Nephron (organoid): ENCODE results near the gene SYS1.

Experiments used
- H3K27ac Mint-ChIP-seq, 3 experiments: 2 replicates each; pipeline ENCODE4 v1.8.0; 2020; ENCODE audit warnings: mixed read lengths in 3 of 3, mild to moderate bottlenecking in 2 of 3, moderate library complexity in 1 of 3
- H3K27me3 Mint-ChIP-seq: 2 replicates; pipeline ENCODE4 v1.8.0; 2021; ENCODE audit warnings: low read depth, mild to moderate bottlenecking, moderate library complexity, mixed read lengths
- H3K36me3 Mint-ChIP-seq: 2 replicates; pipeline ENCODE4 v1.8.0; 2020; ENCODE audit warnings: low read depth, mixed read lengths
- H3K4me1 Mint-ChIP-seq: 2 replicates; pipeline ENCODE4 v1.8.0; 2020; ENCODE audit warnings: mixed read lengths
- H3K4me3 Mint-ChIP-seq, 3 experiments: 2 replicates each; pipeline ENCODE4 v1.8.0; 2020; ENCODE audit warnings: mild to moderate bottlenecking in 3 of 3, mixed read lengths in 3 of 3, moderate library complexity in 2 of 3
- H3K9me3 Mint-ChIP-seq: 2 replicates; pipeline ENCODE4 v1.8.0; 2020; ENCODE audit warnings: mixed read lengths
- TF ChIP-seq, protein P1 (sequence below), 3 experiments: fragments of 200-600 bp; sonication (generic); IDR thresholded peaks; one replicate each; pipeline ENCODE4 v1.5.0; 2021; ENCODE audit warnings: antibody characterized with exemption in 3 of 3; ENCODE audit not compliant: unreplicated experiment in 3 of 3

The SYS1 gene

DNA sequence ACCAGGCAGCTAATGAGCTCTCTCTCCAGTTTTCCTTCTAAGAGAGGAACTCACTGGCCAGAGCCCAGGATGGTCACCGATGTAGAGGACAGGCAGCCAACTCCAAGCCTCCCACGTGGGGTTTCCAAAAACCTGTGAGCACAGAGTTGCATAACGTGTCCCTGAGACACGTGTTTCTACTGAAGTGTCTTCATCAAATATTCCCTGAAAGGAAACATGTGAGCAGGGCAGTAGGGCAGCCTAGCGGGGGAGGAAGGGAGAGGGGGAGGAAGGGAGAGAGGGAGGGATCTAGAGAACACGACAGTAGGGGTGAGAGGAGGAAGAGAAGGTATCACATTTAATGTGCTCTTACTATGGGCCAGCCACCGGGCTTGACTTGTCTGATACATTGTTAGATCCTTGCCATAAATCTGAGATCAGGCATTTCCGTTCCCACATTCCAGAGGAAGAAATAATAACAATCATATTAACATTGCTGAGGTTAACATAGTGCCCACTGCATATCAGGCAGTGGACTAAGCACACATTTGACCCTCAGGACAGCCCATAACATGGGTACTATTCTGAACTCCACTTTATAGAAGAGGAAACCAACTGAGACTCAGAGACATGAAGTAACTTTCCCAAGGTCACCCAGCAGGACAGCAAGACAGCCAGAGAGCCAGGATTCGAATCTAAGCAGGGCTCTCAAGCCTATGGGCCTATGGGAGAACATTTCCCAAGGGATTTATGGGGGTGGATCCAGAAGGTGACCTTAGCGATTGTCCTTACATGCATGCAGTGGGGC is 4.5 kb upstream of the SYS1 start:
- Mint-ChIP-seq H3K4me1 (peaks cover 21% of the 10 kb centered on the region), H3K4me3 (peak overlapping the region in 2 of 3 experiments; percentile 14 to 26), H3K27ac (peak overlapping the region; percentile 76 to 90 (median 88)), H3K9me3 (no peaks in the 10 kb centered on the region), H3K36me3 (no peaks in the 10 kb centered on the region), H3K27me3 (no peaks in the 10 kb centered on the region)
- TF ChIP-seq, protein P1, sequence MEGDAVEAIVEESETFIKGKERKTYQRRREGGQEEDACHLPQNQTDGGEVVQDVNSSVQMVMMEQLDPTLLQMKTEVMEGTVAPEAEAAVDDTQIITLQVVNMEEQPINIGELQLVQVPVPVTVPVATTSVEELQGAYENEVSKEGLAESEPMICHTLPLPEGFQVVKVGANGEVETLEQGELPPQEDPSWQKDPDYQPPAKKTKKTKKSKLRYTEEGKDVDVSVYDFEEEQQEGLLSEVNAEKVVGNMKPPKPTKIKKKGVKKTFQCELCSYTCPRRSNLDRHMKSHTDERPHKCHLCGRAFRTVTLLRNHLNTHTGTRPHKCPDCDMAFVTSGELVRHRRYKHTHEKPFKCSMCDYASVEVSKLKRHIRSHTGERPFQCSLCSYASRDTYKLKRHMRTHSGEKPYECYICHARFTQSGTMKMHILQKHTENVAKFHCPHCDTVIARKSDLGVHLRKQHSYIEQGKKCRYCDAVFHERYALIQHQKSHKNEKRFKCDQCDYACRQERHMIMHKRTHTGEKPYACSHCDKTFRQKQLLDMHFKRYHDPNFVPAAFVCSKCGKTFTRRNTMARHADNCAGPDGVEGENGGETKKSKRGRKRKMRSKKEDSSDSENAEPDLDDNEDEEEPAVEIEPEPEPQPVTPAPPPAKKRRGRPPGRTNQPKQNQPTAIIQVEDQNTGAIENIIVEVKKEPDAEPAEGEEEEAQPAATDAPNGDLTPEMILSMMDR (IDR thresholded peaks at IDR 0.05; ENCODE audit: unreplicated experiment in 3 of 3): no peak

DNA sequence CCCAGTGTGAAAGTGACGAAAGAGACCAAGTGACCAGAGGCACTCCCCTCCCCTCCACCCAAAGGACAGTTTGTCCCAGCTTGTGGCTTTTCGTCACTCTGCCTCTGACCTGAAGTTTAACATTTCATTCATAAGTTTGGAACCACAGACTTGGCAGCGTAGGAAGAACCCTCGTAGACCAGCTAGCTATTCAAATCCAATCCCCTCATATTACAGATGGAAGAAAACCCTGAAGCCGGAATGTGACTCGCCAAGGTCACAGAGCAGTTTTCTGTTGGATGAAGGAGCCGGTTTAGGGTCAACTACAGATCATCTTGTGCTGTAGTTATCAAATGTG is 3.9 kb upstream of the SYS1 start:
- peak overlapping the region; percentile 76 to 90 (median 88) for H3K27ac Mint-ChIP-seq

DNA sequence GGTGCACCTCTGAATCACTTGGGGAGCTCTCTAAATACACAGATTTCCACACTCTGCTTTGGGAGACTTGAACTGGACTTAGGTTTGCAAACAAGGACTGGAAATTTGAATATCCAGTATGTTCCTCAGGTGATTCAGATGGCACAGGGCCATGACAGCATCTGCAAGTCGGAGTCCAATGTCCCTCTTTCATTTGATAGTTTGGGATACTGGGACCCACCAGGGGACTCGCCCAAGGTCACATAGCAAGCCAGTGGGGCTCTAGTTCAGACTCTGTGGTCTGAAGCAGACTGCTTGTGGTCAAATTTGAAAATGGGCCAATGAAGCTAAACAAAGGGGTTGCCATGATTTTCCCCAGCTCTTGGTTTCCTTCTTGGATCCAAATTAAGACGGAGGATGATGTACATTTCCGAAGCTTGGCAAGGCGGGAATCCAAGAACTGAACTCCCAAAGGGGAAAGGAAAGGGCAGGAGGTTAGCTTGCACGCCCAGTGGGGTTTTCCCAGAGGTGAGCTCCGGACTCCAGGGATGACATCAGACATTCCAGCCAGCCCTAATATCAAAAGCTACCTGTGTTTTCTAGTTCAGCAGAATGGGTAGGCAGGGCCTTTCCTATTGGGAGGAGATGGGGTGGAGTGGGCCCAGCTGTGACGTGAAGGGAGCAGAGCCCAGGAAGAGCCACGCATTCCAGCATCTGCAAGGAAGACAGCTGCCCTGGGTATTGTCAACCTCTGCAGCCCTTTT is 3.4 kb upstream of the SYS1 start:
- peak overlapping the region in 1 of 3 experiments; percentile 63 for H3K4me3 Mint-ChIP-seq
- TF ChIP-seq, protein P1 (IDR thresholded peaks at IDR 0.05; ENCODE audit: unreplicated experiment in 3 of 3): no peak

More for the DNA sequence above, 3.9 kb upstream of the SYS1 start:
- Mint-ChIP-seq H3K27me3 (no peaks in the 10 kb centered on the region), H3K4me1 (peaks cover 26% of the 10 kb centered on the region), H3K9me3 (no peaks in the 10 kb centered on the region), H3K36me3 (no peaks in the 10 kb centered on the region), H3K4me3 (no peak overlapping the region)
- TF ChIP-seq, protein P1 (IDR thresholded peaks at IDR 0.05; ENCODE audit: unreplicated experiment in 3 of 3): no peak

DNA sequence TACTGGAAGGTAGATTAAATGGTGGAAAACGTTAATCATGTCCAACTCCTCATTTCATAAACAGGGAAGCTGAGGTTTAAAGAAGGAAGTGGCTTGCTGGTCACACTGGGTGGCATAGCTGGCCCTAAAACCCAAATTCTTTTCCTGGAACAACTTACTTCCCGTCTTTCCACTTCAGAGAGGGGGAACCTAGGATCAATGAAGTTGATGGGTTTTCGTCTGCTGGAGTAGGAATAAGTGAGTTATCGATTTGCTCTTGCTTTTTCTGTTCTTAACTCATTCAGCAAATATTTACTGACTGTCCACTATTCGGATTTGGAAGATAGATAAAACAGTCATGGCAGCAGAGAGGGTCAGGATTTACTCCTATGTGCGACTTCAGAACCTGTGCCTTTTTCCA is 1.2 kb upstream of the SYS1 start:
- Mint-ChIP-seq H3K9me3 (no peaks in the 10 kb centered on the region), H3K36me3 (peaks cover 9% of the 10 kb centered on the region), H3K4me1 (peaks cover 28% of the 10 kb centered on the region), H3K27me3 (no peaks in the 10 kb centered on the region), H3K27ac (no peak overlapping the region), H3K4me3 (no peak overlapping the region)
- TF ChIP-seq, protein P1 (IDR thresholded peaks at IDR 0.05; ENCODE audit: unreplicated experiment in 3 of 3): no peak

More for the DNA sequence above, 3.4 kb upstream of the SYS1 start:
- Mint-ChIP-seq H3K36me3 (no peaks in the 10 kb centered on the region), H3K27me3 (no peaks in the 10 kb centered on the region), H3K4me1 (peaks cover 28% of the 10 kb centered on the region), H3K9me3 (no peaks in the 10 kb centered on the region), H3K27ac (peak overlapping the region; percentile 76 to 90 (median 88))

DNA sequence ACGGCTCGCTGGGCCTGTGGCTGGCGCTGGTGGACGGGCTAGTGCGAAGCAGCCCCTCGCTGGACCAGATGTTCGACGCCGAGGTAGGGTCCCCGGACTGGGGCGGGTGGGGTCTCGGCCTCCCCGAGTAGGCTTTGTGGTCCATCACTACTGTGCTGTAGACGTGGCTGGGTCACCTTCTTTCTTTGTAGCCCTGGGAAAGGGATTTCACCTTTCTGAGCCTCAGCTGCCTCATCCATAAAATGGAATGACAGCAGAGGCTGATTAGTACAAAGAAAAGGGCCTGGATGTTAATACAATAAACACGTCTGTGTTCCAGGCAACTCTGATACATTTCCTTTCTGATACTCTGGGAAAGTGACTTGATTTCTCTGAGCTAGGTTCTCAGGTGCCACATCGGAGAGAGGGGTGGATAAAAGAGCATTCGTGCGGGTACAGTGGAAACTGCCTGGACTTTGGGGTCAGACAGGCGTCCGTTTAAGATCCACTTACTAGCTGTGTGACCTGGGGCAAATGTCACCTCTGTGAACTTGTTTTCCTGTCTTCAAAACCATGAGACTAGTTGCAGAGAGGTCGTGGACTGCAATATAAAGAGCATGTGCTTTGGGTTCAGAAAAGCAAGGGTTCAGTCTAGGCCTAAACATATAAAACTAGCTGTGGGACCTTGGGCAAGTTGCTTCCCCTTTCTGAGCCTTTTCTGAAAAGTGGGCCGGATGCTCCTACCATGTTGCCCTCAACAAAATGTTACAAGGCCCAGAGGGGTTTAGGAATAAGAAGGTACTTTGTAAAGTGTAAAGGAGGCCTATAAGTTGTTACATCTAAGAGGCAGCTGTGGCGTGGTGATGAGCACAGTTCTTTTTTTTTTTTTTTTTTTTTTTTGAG is 896 bp downstream of the SYS1 start:
- TF ChIP-seq, protein P1 (IDR thresholded peaks at IDR 0.05; ENCODE audit: unreplicated experiment in 3 of 3): no peak
- H3K27ac Mint-ChIP-seq: peak overlapping the region; percentile 88 to 99 (median 89)
- H3K4me1 Mint-ChIP-seq: peaks cover 18% of the 10 kb centered on the region
- peak overlapping the region; percentile 92 to 95 (median 92) for H3K4me3 Mint-ChIP-seq
- no peaks in the 10 kb centered on the region for H3K9me3 Mint-ChIP-seq
- H3K27me3 Mint-ChIP-seq: no peaks in the 10 kb centered on the region
- H3K36me3 Mint-ChIP-seq: peaks cover 28% of the 10 kb centered on the region
